GM12878 (cell line): ENCODE results near the gene OAS1. TPM values are rescaled to one million over a fixed set of nuclear protein-coding genes. Genes with fewer than 3 reads are reported as not detected.

Experiments
- ATAC-seq: fragments of 200-7000 bp; cut with Tn5 transposase; 3 replicates; pipeline ENCODE4 v1.9.1; 2020; ENCODE audit warnings: mild to moderate bottlenecking, moderate library complexity
- BruUV-seq: library from RNA; stranded (reverse); fragments of 400-500 nt; replicated peaks from 2 replicates; lab custom pipeline; 2021; lab: Mats Ljungman, UMichigan
- CTCF ChIA-PET: fragments of 300-600 bp; sonication (Branson Sonifier 250); formaldehyde crosslinking; extraction: SDS; loops from one replicate; lab custom pipeline; 2021; ENCODE audit warnings: inconsistent platforms; lab: Yijun Ruan, JAX
- POLR2A ChIA-PET: fragments of 350-600 bp; formaldehyde crosslinking; extraction: SDS; loops from one replicate; lab custom pipeline; 2021; ENCODE audit warnings: inconsistent platforms; lab: Charles Lee
- RAD21 ChIA-PET: fragments of 300-600 bp; sonication (Branson Sonifier 250); formaldehyde crosslinking; loops from one replicate; lab custom pipeline; 2023; ENCODE audit warnings: antibody characterized with exemption; ENCODE audit not compliant: unreplicated experiment; lab: Charles Lee
- SMC1A ChIA-PET: fragments of 300-600 bp; sonication (Branson Sonifier 250); formaldehyde crosslinking; loops from one replicate; lab custom pipeline; 2023; ENCODE audit not compliant: unreplicated experiment, uncharacterized antibody; lab: Charles Lee
- DNase-seq: peaks from one replicate; pipeline ENCODE4 v3.0.0-alpha.2; 2011; ENCODE audit warnings: low read depth, low spot score
- FAIRE-seq: peaks from 3 replicates; lab custom pipeline; 2011; peaks lifted over from hg19 to GRCh38; lab: Jason Lieb, UNC
- H2AFZ ChIP-seq: 2 replicates; pipeline ENCODE4 v1.6.0; 2011; ENCODE audit warnings: low read depth, low read length, control low read depth; ENCODE audit not compliant: control insufficient read depth
- H3K27ac ChIP-seq: 2 replicates; pipeline ENCODE4 v1.5.1; 2011; ENCODE audit warnings: control low read depth; ENCODE audit not compliant: control insufficient read depth, insufficient read depth
- H3K27me3 ChIP-seq, 2 experiments: replicated peaks in 1 of 2; 2 replicates each; pipeline versions ENCODE4 v1.6.0 to v1.6.1; 2011; ENCODE audit warnings: low read length in 1 of 2; ENCODE audit not compliant: control insufficient read depth in 2 of 2, insufficient read depth in 2 of 2
- H3K36me3 ChIP-seq, 2 experiments: 2 replicates each; pipeline ENCODE4 v1.5.1; 2011; ENCODE audit warnings: low read length in 1 of 2; ENCODE audit not compliant: control insufficient read depth in 2 of 2, insufficient read depth in 2 of 2
- H3K4me1 ChIP-seq: 2 replicates; pipeline ENCODE4 v1.6.1; 2011; ENCODE audit warnings: mild to moderate bottlenecking, low read length, moderate library complexity, mixed read lengths; ENCODE audit not compliant: control insufficient read depth, insufficient read depth
- H3K4me2 ChIP-seq: 2 replicates; pipeline ENCODE4 v1.6.0; 2011; ENCODE audit warnings: control low read depth; ENCODE audit not compliant: control insufficient read depth, insufficient read depth
- H3K4me3 ChIP-seq: fragments of 200-600 bp; sonication (generic); 2 replicates; pipeline ENCODE4 v1.5.1; 2016
- H3K79me2 ChIP-seq: 2 replicates; pipeline ENCODE4 v1.6.0; 2011; ENCODE audit warnings: low read length; ENCODE audit not compliant: control insufficient read depth, insufficient read depth
- H3K9ac ChIP-seq: 2 replicates; pipeline ENCODE4 v1.8.0; 2011; ENCODE audit warnings: low read length, control low read depth, mixed read lengths; ENCODE audit not compliant: control insufficient read depth, insufficient read depth
- H3K9me3 ChIP-seq: replicated peaks from 3 replicates; pipeline ENCODE4 v1.5.1; 2011; ENCODE audit warnings: mild to moderate bottlenecking, low read length; ENCODE audit not compliant: control insufficient read depth, insufficient read depth
- H4K20me1 ChIP-seq: 2 replicates; pipeline ENCODE4 v1.6.0; 2011; ENCODE audit not compliant: control insufficient read depth, insufficient read depth
- BACH1 ChIP-seq: fragments of 450-650 bp; IDR thresholded peaks from 2 replicates; pipeline ENCODE4 v1.6.1; 2017; ENCODE audit warnings: mild to moderate bottlenecking, borderline replicate concordance
- EP300 ChIP-seq, 2 experiments: fragments of 150-350 bp in 1 of 2; IDR thresholded peaks; 2 replicates each; pipeline ENCODE4 v1.6.1; 2011 to 2012; ENCODE audit warnings: low read depth in 2 of 2, low read length in 2 of 2, borderline replicate concordance in 1 of 2, improper control_type of control experiment in 1 of 2, inconsistent platforms in 1 of 2; ENCODE audit not compliant: control insufficient read depth in 1 of 2
- NBN ChIP-seq: fragments of 450-650 bp; IDR thresholded peaks from 2 replicates; pipeline ENCODE4 v1.6.1; 2016
- SMC3 ChIP-seq: IDR thresholded peaks from 2 replicates; pipeline ENCODE4 v1.6.1; 2011; ENCODE audit warnings: low read length, improper control_type of control experiment, borderline replicate concordance
- SRF ChIP-seq, 2 experiments: IDR thresholded peaks; 2 replicates each; pipeline ENCODE4 v1.6.1; 2011; ENCODE audit warnings: low read depth in 2 of 2, low read length in 2 of 2, mild to moderate bottlenecking in 1 of 2, moderate library complexity in 1 of 2
- TAF1 ChIP-seq: IDR thresholded peaks from 2 replicates; pipeline ENCODE4 v1.6.1; 2011; ENCODE audit warnings: mild to moderate bottlenecking, low read depth, low read length, borderline replicate concordance
- WGBS: methylation state at CpG from one replicate; pipeline ENCODE4 v1.1.6; 2016; ENCODE audit warnings: low lambda C conversion rate; ENCODE audit not compliant: insufficient replicate concordance, insufficient coverage; ENCODE audit errors: missing lambda C conversion rate; 5-methylcytosine and 5-hydroxymethylcytosine counted together
- in situ Hi-C: fragments of 300-500 bp; cut with MboI; formaldehyde crosslinking; loops from 9 replicates; pipeline ENCODE4 v1.14.3; 2018; ENCODE audit warnings: mixed read lengths
- intact Hi-C: fragments of 100-400 bp; cut with micrococcal nuclease; formaldehyde crosslinking; loops from one replicate; pipeline ENCODE4 v1.14.2; 2022; ENCODE audit not compliant: unreplicated experiment
- polyA plus RNA-seq, 11 experiments: library from polyadenylated mRNA; depleted of rRNA in 4 of 11; unstranded in 6 of 11; stranded (reverse) in 5 of 11; fragments of >200 nt; fragmentation: Nextera tagmentation in 4 of 11; fragmentation: Illumina TruSeq in 1 of 11; extraction: Ambion mirVana in 4 of 11; extraction: Trizol in 1 of 11; gene quantifications; 1 replicate in 1 of 11; 2 replicates in 10 of 11; pipeline versions ENCODE4 v1.2.1 to v1.2.3, GENCODE V29; 2011 to 2016; ENCODE audit warnings: inconsistent platforms in 2 of 11, missing spikeins in 2 of 11, low read depth in 1 of 11
- total RNA-seq, 4 experiments: library from RNA; depleted of rRNA in 3 of 4; stranded (reverse); fragments of >200 nt in 3 of 4; fragmentation: Illumina TruSeq in 1 of 4; extraction: Trizol in 1 of 4; gene quantifications; 2 replicates each; pipeline versions ENCODE4 v1.2.1 to v1.2.3, GENCODE V29; 2013 to 2021
- TF ChIP-seq, protein P1 (sequence below): fragments of 150-350 bp; IDR thresholded peaks from 2 replicates; pipeline ENCODE4 v1.6.1; 2016; ENCODE audit warnings: low read depth, low read length
- TF ChIP-seq, protein P2 (sequence below): fragments of 450-650 bp; IDR thresholded peaks from 2 replicates; pipeline ENCODE4 v1.6.1; 2017; ENCODE audit warnings: mild to moderate bottlenecking, low read depth, inconsistent platforms; ENCODE audit not compliant: poor library complexity, severe bottlenecking
- TF ChIP-seq, protein P3 (sequence below), 3 experiments: IDR thresholded peaks in 2 of 3; conservative IDR thresholded peaks in 1 of 3; 2 replicates each; pipeline ENCODE4 v1.5.1; 2011; ENCODE audit warnings: low read depth in 3 of 3, low read length in 3 of 3, mild to moderate bottlenecking in 3 of 3, control low read depth in 2 of 3, moderate library complexity in 2 of 3, inconsistent platforms in 1 of 3, mixed read lengths in 1 of 3; ENCODE audit not compliant: control insufficient read depth in 2 of 3, insufficient read depth in 1 of 3; ENCODE audit errors: extremely low read depth in 1 of 3

Gene OAS1
- total and polyA plus RNA-seq, 10 of the 15 experiments (the other 5 are each of a cell fraction or from before 2014, with no cell fraction given): 44.7 to 287 (median 64.3) TPM

DNA sequence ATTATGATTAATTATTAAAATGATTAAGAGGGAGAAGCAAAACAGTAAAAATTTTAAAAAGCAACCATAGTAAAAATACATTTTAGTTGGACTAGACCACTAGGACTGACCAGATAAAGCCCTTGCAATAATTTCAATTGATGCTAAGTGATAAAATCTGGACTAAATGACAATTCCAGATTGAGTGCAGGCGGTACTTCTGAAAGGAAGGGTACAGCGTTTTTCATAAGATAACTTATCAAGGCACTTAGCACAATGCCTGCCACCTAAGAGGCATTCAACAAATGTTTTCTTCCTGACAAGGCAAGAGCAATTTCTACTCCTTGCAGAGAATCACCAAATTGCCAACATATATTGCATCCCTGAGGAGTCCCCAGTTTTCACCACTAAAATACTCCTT lies 37.7 kb upstream of the OAS1 start:
- no peak for DNase-seq
- H3K36me3 ChIP-seq: no peaks in the 10 kb centered on the region
- POLR2A ChIA-PET: no interaction called here
- no peaks in the 10 kb centered on the region for H3K79me2 ChIP-seq
- CTCF ChIA-PET: no interaction called here
- in situ Hi-C loops (no loop called here), intact Hi-C loops (no loop called here)
- SMC1A ChIA-PET: no interaction called here
- 13% methylated on average over 2 of the region's 2 CpGs for WGBS
- H2AFZ ChIP-seq: no peak overlapping the region
- no peaks in the 10 kb centered on the region for H3K9me3 ChIP-seq
- no peaks in the 10 kb centered on the region for H4K20me1 ChIP-seq
- no peak overlapping the region for H3K4me3 ChIP-seq
- H3K27ac ChIP-seq: no peak overlapping the region
- no TSS peak for BruUV-seq
- H3K4me1 ChIP-seq: no peaks in the 10 kb centered on the region
- RAD21 ChIA-PET: no interaction called here
- ATAC-seq: no peak
- FAIRE-seq: no peak
- H3K4me2 ChIP-seq: no peak overlapping the region
- no peak overlapping the region for H3K9ac ChIP-seq
- H3K27me3 ChIP-seq: no peaks in the 10 kb centered on the region; a peak in 1 of 4 replicates
- TF ChIP-seq TAF1: no peak

DNA sequence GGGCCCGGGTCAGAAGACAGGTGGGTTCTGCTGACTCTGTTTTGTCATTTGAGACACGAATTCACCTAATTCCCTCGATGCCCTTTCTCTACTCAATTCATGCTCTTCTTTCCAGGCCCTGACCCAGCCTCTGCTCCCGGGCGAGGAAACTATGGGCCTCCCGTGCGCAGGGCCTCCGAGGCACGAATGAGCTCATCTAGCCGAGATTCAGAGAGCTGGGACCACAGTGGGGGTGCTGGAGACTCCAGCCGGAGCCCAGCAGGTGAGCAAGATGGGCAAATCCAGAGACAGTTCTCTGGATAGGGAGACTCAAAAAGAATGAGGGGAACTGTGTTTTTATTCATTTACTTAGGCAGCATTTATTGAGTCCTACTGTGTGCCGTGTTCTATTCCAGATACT lies 37.0 kb upstream of the OAS1 start:
- in situ Hi-C loops: no loop called here
- no peak for TF ChIP-seq NBN
- no peak for TF ChIP-seq SRF (IDR thresholded peaks at IDR 0.05; ENCODE audit: low read depth in 2 of 2, low read length in 2 of 2)
- no peak for TF ChIP-seq BACH1
- TF ChIP-seq EP300 (IDR thresholded peaks at IDR 0.05; ENCODE audit: borderline replicate concordance in 1 of 2, control insufficient read depth in 1 of 2, low read depth in 2 of 2, low read length in 2 of 2): no peak
- TF ChIP-seq, protein P1, sequence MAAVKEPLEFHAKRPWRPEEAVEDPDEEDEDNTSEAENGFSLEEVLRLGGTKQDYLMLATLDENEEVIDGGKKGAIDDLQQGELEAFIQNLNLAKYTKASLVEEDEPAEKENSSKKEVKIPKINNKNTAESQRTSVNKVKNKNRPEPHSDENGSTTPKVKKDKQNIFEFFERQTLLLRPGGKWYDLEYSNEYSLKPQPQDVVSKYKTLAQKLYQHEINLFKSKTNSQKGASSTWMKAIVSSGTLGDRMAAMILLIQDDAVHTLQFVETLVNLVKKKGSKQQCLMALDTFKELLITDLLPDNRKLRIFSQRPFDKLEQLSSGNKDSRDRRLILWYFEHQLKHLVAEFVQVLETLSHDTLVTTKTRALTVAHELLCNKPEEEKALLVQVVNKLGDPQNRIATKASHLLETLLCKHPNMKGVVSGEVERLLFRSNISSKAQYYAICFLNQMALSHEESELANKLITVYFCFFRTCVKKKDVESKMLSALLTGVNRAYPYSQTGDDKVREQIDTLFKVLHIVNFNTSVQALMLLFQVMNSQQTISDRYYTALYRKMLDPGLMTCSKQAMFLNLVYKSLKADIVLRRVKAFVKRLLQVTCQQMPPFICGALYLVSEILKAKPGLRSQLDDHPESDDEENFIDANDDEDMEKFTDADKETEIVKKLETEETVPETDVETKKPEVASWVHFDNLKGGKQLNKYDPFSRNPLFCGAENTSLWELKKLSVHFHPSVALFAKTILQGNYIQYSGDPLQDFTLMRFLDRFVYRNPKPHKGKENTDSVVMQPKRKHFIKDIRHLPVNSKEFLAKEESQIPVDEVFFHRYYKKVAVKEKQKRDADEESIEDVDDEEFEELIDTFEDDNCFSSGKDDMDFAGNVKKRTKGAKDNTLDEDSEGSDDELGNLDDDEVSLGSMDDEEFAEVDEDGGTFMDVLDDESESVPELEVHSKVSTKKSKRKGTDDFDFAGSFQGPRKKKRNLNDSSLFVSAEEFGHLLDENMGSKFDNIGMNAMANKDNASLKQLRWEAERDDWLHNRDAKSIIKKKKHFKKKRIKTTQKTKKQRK: no peak
- TF ChIP-seq, protein P2, sequence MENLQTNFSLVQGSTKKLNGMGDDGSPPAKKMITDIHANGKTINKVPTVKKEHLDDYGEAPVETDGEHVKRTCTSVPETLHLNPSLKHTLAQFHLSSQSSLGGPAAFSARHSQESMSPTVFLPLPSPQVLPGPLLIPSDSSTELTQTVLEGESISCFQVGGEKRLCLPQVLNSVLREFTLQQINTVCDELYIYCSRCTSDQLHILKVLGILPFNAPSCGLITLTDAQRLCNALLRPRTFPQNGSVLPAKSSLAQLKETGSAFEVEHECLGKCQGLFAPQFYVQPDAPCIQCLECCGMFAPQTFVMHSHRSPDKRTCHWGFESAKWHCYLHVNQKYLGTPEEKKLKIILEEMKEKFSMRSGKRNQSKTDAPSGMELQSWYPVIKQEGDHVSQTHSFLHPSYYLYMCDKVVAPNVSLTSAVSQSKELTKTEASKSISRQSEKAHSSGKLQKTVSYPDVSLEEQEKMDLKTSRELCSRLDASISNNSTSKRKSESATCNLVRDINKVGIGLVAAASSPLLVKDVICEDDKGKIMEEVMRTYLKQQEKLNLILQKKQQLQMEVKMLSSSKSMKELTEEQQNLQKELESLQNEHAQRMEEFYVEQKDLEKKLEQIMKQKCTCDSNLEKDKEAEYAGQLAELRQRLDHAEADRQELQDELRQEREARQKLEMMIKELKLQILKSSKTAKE: no peak
- no peak for TF ChIP-seq SMC3
- TF ChIP-seq, protein P3, sequence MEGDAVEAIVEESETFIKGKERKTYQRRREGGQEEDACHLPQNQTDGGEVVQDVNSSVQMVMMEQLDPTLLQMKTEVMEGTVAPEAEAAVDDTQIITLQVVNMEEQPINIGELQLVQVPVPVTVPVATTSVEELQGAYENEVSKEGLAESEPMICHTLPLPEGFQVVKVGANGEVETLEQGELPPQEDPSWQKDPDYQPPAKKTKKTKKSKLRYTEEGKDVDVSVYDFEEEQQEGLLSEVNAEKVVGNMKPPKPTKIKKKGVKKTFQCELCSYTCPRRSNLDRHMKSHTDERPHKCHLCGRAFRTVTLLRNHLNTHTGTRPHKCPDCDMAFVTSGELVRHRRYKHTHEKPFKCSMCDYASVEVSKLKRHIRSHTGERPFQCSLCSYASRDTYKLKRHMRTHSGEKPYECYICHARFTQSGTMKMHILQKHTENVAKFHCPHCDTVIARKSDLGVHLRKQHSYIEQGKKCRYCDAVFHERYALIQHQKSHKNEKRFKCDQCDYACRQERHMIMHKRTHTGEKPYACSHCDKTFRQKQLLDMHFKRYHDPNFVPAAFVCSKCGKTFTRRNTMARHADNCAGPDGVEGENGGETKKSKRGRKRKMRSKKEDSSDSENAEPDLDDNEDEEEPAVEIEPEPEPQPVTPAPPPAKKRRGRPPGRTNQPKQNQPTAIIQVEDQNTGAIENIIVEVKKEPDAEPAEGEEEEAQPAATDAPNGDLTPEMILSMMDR (IDR thresholded peaks at IDR 0.05 in 2 of 3, conservative IDR thresholded peaks at IDR 0.05 in 1 of 3; ENCODE audit: control insufficient read depth in 2 of 3, extremely low read depth in 1 of 3, insufficient read depth in 1 of 3, low read depth in 3 of 3, low read length in 3 of 3): no peak

More for the DNA sequence above, 37.0 kb upstream of the OAS1 start:
- WGBS: 33% methylated on average over 12 of the region's 12 CpGs
- Histone ChIP-seq H3K4me3 (no peak overlapping the region), H3K79me2 (no peaks in the 10 kb centered on the region), H4K20me1 (no peaks in the 10 kb centered on the region), H3K27me3 (no peaks in the 10 kb centered on the region; a peak in 1 of 4 replicates), H3K9ac (no peak overlapping the region), H3K9me3 (no peaks in the 10 kb centered on the region), H3K27ac (no peak overlapping the region), H3K4me1 (no peaks in the 10 kb centered on the region), H2AFZ (no peak overlapping the region), H3K4me2 (no peak overlapping the region), H3K36me3 (no peaks in the 10 kb centered on the region)
- BruUV-seq: no TSS peak
- ATAC-seq (no peak), DNase-seq (no peak), FAIRE-seq (no peak)
- RAD21 ChIA-PET: no interaction called here
- intact Hi-C loops: no loop called here
- SMC1A ChIA-PET: no interaction called here
- POLR2A ChIA-PET: no interaction called here
- CTCF ChIA-PET: no interaction called here
